CD4-positive, alpha-beta T cell treated with Interleukin-1 beta for 1 hour (primary cell): ENCODE results near the gene MEGF11.

Experiments used
- DNase-seq, 2 donors: peaks; one replicate each; pipeline ENCODE4 v3.0.0-alpha.2; 2020 to 2022

The MEGF11 gene

DNA sequence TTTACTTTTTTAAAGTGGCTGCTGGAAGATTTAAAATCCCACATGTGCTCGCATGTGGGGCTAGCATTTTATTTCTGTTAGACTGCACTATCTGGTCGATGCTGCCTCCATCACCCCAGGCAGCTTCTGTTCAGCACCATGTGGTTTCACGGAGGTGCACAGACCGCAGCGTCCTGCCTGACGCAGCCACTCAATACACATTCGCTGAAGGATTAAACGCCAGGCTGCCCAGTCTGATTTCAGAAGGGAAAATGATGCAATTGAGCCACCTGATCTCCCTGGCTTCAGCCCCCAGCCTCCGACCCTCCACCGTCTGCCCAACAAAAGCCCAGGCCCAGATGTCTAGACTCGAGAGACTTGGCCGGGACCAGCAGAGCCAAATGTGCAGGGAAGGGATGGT, 84.5 kb downstream of the MEGF11 start:
- DNase-seq: no peak

DNA sequence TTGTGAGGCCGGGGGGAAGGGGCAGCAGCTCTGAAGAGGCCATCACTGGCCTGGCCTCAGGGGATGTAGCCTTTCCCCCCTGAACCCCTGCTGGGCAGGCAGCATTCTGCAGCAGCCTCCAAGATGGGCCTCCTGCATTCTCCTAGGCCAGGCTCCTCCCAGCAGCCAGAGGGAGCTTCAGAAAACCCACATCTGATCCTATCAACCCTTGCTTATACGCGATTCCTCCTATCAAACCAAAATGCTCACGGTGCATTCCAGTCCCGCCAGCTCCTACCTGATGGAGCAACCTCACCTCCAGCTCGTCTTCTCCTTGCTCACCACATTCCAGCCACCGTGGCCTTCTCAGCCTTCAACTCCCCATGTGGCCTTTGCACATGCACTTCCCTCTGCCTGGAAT, 85.7 kb downstream of the MEGF11 start:
- DNase-seq: no peak

DNA sequence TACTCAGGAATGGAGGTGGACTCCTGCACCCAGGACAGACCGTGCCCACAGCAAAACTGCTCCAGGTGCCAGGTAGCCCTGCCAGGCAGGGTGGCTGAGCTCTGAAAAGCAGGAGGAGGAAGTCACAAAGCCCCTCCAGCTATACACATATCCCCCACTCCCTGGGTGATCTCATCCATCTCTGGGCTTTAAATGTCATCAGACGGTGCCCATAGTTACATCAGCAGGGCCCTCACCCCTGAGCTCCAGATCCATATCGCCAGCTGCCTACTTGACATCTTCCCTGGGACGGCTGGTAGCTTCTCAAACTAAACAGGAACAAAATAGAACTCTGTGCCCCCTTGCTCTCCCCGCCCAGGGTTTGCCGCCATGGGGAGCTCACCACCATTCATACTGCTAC, 87.7 kb downstream of the MEGF11 start:
- no peak for DNase-seq

DNA sequence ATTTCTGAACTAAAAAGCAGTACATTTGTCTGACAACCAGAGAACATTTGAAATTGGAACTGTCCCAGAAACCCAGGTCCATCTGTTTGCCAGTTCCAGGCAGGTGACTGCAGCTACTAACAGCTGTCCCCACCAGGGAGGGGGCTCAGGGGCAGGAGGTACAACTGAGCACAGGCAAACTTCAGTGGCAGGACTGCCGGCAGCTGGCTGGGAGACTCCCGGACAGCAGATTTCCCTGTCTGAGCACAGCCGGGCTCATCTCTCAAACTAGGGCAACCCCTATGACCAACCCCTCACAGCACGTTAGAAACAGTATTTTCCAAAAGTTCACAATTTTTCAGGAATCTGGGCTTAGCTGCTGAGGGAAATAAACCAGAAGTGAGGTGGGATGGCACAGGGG, 88.8 kb downstream of the MEGF11 start:
- no peak for DNase-seq

DNA sequence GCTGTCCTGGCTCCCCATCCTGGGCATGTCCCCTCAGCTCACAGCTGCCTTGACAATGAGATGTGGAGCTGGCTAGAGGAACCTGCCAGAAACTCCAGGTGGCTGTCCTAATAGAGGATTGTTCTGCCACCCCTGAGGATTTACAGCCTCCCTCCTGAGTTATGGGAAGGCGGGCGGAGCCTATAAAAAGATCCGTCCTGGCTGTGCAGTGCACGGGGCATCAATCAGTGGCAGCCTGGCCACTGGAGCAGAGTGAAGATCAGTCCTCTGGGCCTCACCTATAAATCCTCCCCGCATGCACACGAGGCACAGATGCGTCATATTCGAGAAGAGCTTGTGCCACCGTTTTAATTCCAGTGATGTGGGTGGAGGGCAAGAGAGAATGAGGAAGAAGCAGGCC, 90.0 kb downstream of the MEGF11 start:
- no peak for DNase-seq

DNA sequence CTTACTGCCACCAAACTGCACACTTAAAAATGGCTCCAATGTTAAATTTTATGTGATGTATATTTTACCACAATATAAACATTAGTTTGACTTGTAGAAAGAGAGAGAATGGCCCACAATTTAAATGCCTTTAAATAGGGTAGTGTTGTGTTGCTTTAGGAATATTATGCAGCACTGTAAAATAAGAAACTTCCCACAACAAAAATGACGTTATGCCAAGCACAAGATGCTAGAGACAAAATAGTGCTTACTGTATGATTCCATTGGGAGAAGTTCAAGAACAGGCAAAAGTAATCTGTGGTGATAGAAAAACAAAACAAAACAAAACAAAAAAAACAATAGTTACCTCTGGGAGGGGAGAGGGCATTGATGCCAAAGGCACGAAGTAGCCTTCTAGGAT, 91.3 kb downstream of the MEGF11 start:
- no peak for DNase-seq

DNA sequence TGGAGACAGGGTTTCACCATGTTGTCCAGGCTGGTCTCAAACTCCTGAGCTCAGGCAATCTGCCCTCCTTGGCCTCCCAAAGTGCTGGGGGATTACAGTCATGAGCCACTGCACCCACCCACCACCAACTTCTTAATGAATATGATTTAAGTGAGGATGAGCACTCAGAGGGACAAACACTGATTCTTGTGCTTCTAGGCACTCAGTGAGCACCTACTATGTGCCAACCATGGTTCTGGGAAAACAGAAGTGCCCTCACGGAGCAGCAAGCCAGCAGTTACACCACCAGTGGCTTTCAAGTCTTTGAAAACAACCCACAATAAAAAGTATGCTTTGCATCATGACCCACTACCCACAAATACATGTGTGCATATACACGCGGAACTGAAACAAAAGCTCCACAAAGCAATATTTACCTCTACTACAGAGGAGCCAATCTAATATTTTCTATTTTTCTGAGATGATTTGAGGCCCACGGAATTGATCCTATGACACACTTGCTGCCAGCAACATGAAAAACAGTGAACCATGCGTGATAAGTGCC, 91.9 kb downstream of the MEGF11 start:
- DNase-seq: no peak

DNA sequence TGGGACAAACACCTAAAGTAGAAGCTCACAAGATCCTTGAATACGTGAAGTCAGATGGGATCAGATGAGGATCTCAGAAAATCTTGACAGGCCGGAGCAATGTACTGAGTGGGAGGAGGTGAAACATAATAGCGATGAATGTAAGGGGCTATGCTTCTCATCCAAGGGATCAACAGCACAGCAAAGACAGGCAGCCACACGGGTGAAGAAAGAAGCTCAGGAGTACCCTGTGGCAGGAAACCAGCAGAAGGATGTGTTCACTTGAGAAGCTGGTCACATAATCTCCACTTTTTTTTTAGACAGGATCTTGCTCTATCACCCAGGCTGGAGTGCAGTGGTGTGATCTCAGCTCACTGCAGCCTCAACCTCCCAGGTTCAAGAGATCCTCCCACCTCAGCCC, 92.4 kb downstream of the MEGF11 start:
- DNase-seq: no peak

DNA sequence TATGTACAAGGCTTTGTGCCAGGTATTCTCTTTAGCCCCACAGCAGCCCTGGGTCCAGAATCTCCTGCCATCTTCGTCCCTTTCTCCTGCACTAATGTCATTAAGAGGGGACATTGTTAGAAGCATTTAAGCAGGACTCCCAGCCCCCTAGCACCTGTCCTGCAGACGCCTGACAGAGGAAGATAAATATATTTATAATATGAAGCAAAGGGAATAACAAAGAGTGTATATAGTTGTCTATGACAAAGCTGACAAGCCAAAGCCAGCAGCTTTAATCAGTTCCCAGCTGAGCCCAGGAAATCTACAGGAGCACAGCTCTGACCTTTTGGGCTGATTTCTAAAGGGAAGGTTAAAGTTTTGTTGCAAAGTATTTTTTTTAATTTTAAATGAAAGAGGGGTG, 96.0 kb downstream of the MEGF11 start:
- DNase-seq: no peak

DNA sequence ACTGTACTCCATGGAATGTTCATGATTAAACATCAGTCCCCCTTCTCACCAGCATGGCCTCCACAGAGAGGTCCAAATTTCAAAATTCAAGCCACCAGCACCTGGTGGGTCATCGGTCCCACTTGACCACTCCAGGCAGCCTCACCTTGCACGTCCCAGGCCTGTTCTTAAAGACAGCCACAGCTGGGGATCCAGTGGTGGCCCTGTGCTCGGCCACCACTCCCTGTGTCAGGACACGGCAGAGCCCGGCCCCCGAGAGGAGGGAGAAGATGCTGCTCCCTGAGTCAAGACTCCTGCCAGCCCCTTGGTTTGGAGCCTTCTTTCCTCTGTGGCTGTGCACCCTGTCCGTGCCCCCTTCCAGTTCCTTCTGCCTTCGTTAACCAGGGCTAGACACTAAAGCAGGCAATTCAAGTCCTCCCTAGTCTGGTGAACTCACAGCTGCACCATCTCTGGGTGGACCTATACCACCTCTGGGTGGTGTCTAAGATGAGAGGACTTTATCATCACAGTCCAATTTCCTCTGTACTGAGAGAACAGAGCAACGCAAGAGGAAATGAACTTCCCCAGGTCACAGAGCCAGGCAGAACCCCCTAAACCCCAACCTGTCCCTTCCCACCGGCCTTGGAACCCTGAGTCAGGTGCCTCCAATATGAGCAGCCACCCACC, 97.1 kb downstream of the MEGF11 start:
- no peak for DNase-seq

DNA sequence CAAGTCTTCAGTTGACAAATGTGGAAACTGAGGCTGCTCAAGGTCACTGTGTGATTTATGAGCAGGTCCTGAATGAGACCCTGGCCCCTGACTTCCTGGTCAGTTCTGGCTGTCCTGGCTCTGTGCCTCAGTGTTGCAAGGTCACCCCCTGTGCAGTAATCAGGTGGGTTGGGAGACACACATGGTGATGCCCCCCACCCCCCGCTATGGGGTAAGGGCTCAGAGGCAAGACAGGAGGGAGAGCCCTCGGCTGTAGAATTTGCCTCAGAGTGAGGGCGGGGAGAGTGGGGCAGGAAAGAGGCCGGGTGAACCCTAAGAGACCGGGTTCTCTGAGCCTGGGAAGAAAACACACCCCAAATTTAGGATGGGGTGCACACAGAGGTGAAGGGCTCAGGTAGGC, 98.5 kb downstream of the MEGF11 start:
- DNase-seq: no peak

DNA sequence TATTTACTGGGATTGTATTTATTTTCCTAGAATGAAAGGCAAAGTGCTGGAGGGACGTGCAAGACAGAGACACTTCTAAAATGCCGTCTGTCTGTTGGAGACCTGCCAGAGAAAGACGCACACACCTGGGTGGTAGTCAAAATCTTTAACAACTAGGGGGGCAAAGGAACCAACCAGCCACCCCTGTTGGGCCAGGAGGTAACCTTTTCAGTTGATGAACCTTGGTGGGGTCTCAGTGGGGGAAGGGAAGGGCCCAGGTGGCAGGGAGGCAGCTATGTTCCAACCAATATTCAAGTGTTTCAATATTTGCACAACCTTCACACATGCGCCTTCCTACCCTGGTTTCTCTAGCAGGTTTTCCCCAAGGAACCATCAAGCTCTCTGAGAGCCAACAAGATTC, 99.0 kb downstream of the MEGF11 start:
- DNase-seq: no peak

DNA sequence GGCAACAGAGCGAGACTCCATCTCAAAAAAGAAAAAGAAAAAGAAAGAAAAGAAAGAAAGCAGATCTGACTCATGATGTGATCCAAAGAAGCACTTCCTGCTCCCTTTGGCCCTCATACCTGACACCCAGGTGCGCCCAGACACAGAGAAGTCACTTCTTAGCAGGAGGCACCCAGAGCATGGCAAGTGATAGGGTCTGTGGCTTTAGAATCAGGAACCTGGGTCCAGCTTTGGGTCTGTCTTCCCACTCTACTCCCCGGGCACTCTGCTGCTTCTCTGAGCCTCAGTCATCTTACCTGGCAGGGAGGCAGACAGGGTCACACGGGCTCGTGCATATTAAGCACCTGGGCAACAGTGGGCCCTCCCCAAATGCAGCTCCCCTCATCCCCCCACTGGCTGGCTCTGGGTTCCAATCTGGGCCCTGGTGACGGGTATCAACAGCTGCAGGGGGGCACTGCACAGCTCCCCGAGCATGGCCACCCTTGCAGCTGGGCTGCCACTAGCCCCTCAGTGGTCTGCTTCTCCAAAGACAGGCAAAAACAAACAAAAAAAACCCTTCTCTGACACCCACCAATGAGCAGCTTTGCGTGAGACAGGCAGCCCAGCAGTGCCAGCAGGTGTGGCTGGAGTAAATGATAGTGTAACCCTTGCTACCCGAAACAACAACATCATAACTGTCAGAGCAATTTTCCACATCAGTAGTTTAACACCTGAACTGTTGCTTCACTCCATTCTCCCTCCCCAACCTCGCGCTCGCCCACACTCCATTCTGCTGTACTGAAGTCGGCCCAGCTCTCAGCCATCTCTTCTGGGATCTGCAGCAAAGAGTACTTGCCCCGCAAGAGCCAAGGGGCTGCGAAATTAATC, 99.8 kb downstream of the MEGF11 start:
- DNase-seq: no peak

DNA sequence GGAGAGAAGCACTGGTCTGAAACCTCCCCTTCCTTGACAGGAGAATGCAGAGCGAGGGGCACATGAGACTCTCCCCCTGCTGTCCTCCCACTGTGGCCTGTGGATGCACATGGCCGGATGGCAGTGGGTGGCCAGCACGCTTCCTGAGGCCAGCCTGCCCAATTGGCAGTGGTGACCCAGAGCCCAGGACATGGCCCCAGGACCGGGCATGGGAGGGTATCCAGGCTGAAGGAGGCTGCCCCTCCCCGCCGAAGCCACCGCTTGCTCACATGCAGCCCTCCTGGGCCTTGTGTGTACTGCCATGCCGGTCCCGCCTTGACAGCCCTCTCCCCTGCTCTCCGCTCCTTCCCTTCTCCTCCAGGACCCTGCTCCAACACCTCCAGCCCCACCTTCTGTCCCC, 100.9 kb downstream of the MEGF11 start:
- no peak for DNase-seq

DNA sequence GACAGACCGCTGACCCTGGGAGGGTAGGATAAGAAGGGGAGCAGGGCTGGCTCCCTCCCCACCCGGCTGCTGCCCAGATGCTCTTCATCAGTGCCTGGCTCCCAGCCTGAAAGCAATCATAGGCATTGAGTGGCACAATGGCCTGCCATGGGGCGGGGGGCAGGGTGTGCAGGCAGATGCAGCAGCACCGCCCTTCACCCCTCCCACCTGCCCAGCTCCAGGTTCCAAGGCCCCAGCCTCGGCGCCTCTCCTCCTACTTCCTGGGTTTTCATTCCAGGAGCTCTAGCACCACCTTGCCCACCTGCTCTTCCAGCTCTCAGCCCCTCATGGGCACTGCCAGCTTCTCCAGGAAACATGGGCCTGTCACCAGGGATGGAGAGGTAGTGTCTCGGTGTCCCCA, 101.7 kb downstream of the MEGF11 start:
- DNase-seq: no peak

DNA sequence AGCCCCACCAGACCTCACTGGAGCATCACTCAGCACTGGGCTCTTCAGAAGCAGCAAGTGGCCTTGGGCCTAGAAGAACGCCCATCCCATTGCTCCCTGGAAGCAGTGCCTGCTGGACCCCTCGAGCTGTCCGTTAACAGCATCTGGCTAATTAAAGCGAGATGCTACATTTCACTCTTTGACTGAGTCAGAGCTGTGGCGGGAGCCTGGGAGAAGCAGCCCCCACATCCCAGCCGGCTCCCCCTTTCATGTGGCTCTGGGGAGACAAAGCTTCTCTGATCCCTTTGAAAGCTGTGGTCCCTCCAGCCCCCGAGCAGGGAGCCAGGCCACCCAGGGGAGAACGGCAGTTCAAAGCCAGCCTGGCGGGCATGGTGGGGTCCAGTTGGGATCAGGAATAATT, 103.7 kb downstream of the MEGF11 start:
- DNase-seq: no peak

DNA sequence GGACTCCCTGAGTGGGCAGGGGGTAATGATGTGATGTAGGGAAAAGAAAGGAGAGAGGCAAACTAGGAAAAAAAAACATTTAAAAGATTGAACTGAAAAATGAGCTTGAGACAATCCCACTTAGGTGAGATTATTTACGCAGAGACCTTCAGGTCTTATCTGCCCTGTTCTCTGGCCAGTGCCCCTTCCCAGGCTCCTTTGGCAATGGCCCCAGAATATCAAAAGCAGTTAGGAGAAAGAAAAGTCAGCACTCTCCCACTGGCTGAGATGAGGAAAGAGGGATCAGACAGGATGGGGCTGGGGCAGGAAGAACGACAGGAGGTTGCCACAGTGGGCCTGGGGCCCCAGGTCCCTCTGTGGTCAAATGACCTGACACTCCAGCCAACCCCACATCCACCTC, 105.4 kb downstream of the MEGF11 start:
- no peak for DNase-seq

DNA sequence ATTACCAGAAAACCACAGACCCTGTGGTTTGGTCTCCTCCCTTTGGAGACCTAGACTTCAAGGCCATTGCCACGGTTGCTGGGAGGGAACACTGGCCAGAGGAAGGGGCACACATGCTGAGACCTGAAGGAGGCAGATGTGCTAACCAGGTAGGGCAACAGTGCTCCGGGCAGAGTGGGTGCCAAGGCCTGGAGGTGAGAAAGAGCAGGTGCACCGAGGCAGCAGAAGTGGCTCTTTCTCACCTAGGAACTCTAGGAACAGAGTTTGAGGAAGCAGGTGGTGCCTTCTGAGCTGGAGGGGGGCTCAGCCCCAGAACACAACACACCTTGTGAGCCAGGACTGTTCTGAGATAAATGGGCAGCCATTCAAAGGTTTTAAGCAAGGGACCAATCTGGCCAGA, 106.1 kb downstream of the MEGF11 start:
- DNase-seq: no peak

DNA sequence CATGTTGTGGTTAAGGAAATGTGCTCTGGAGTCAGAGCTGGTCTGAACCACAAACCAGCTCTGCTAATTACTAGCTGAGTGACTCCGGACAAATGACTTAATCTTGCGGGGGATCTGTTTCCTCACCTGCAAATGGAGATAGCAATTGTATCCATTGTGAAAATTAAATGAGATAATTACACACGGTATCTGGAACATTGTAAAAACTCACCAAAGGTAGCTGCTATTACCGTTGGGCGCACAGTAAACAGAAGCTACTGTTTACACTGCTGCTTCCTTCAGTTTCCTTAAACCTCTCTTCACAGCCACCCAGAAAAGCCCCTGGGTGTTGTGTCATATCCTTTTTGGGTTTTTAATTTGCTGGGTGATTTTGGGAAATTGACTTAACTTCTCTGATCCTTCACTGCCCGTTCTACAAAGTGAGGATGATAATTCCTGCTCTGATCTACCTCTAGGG, 107.8 kb downstream of the MEGF11 start:
- DNase-seq: no peak

DNA sequence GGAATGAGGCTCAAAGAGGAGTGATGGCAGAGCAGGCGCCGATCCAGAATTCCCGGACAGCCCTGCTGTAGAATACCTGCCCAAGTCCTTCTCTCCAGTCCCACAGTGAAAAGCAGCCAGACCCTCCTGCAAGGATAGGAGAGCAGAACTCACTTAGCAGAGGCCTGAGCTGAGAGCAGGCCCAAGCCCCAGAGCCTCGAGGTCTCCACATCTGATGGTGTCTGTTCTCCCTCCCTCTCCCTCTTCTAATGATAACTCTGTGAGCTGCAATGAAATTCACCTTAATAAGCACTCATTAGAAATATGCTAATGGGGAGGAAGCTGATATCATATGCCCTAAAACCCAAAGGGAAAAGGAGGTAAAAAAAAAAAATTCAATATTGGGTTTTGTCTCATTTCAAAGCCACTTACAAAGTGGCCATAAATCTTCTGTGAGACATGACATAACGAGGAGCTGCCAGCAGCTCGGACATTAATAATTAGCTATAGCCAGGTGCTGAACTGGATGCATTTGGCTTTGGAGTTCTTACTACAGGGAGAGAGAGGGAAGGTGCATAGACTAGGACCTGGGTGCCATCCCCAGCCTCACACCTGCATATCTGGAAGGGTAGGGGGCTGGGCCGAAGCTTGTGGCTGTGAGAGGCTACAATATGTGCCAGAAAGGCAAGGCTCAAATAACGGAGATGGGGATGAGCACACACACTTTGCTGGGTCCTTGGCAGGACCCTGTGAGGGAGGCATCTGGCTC, 108.4 kb downstream of the MEGF11 start:
- no peak for DNase-seq

DNA sequence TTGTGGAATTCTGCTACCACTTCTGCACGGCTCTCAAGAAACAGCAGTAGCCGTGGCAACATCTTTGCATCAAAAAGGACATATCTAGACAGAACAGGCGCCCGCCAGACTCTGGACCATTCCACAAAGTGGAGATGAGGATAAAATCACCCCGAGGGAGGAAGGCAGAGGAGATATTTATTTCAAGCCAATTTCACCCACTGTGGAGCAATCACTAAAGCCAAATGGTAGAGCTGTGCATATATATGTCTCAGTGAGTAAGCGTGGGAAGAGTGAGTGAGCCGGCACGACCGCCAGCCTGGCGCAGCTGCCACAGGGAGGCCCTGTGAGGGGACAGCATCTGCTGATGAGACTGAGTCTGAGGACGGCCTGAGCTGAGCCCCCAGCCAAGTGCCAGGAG, 111.3 kb downstream of the MEGF11 start:
- no peak for DNase-seq

DNA sequence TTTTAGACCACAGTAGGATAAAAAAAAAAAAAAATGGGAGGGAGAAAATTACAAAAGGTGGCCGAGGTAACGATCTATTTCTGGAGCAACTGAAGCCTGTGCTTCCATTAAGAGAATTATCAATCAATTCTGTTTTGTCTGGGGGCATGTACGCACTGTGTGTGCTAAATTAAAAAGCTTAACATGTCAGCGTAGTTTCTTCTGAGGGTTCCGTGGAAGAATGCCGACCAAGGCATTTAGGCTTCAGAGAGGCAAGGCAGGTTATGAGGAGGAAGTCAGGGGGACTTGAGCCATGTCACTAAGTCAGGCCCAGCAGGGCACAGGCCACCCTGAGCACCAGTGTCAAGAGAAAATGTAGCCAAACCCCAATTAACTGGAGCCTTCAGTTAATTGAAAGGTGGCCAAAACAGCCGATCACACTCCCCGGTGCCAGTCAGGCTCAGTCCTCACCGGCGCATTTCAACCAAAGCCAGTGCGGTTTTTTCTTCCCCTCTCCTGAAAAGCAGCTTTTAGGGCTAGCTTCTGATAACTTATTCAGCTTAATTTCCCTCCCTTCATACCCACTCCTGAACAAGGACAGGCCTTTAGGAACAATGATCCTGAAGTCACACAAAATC, 113.9 kb downstream of the MEGF11 start:
- DNase-seq: no peak
